GM10248 (cell line): ENCODE measurements around the gene PLEKHO1.
"Not testable (repeated sequence)": the region's sequence is repeated elsewhere in the genome, so short reads cannot be mapped to it uniquely, and the experiment has no call there.

ENCODE experiments used
- CTCF ChIA-PET: fragments of 300-600 bp; sonication (Branson Sonifier 250); formaldehyde crosslinking; extraction: SDS; loops from one replicate; lab custom pipeline; 2021; ENCODE audit warnings: antibody characterized with exemption; lab: Yijun Ruan, JAX
- POLR2A ChIA-PET: fragments of 350-650 bp; sonication (Branson Sonifier 250); formaldehyde crosslinking; extraction: SDS; loops from one replicate; lab custom pipeline; 2020; ENCODE audit warnings: antibody characterized with exemption; lab: Yijun Ruan, JAX
- DNase-seq: peaks from one replicate; pipeline ENCODE4 v3.0.0; 2012; ENCODE audit errors: extremely low spot score
- CTCF ChIP-seq: IDR thresholded peaks from 2 replicates; pipeline ENCODE4 v1.5.1; 2012; ENCODE audit warnings: mild to moderate bottlenecking, low read depth; ENCODE audit errors: extremely low read depth, missing control alignments, control extremely low read depth

Gene PLEKHO1

GRCh38 chr1:150185481-150185880, 35.8 kb downstream of the PLEKHO1 start:
- TF ChIP-seq CTCF, result no peak
- DNase-seq, result no peak
- ChIA-PET CTCF (interaction anchor here (2.5 to 3.3 kb wide), 3 partner anchors 8 to 224 kb away, joined by 13 to 25 read pairs (median 24); no protein-coding TSS in a partner anchor), POLR2A (no interaction called here)

- ChIA-PET POLR2A (interaction anchor here (2.1 kb wide), 1 partner anchor 299 kb away, joined by 13 read pairs; a partner anchor contains a TSS), CTCF (interaction anchor here (0.9 to 3.3 kb wide), 21 partner anchors 9 to 302 kb away, joined by 3 to 26 read pairs (median 7); partner anchors contain the start of gene VPS45)
- not testable (repeated sequence) for DNase-seq
These were observed 36.7 kb downstream of the PLEKHO1 start for GRCh38 chr1:150186438-150186788.

GRCh38 chr1:150186789-150187559, 37.3 kb downstream of the PLEKHO1 start:
- TF ChIP-seq CTCF, result no peak
- POLR2A ChIA-PET, result interaction anchor here (0.6 to 2.1 kb wide), 4 partner anchors 15 to 299 kb away, joined by 3 to 13 read pairs (median 8); a partner anchor contains a TSS
- CTCF ChIA-PET, result interaction anchor here (0.7 to 3.3 kb wide), 33 partner anchors 8 to 814 kb away, joined by 3 to 26 read pairs (median 6); partner anchors contain the start of gene VPS45
- peak; percentile 51 for DNase-seq

GRCh38 chr1:150187560-150187931, 37.8 kb downstream of the PLEKHO1 start:
- CTCF ChIA-PET, result interaction anchor here (0.7 to 3.3 kb wide), 27 partner anchors 8 to 814 kb away, joined by 3 to 26 read pairs (median 7); partner anchors contain the start of gene VPS45
- POLR2A ChIA-PET, result interaction anchor here (1.3 to 2.1 kb wide), 2 partner anchors 26 to 300 kb away, joined by 5 to 13 read pairs; a partner anchor contains a TSS
- no peak for DNase-seq
- TF ChIP-seq CTCF, result no peak

- TF ChIP-seq CTCF, result no peak
- ChIA-PET POLR2A (no interaction called here), CTCF (interaction anchor here (0.7 kb wide), 1 partner anchor 16 kb away, joined by 3 read pairs; no protein-coding TSS in a partner anchor)
- DNase-seq, result no peak
These were observed 42.3 kb downstream of the PLEKHO1 start for GRCh38 chr1:150192012-150192411.

- CTCF ChIA-PET, result interaction anchor here (1.2 to 1.3 kb wide), 2 partner anchors 7 to 104 kb away, joined by 4 to 7 read pairs; no protein-coding TSS in a partner anchor
- TF ChIP-seq CTCF, result no peak
- POLR2A ChIA-PET, result no interaction called here
- DNase-seq, result no peak
These were observed 44.8 kb downstream of the PLEKHO1 start for GRCh38 chr1:150194381-150195031.
